MCF 10A (cell line): ENCODE measurements around the gene TENT4B. TPM values are rescaled to one million over a fixed set of nuclear protein-coding genes. Genes with fewer than 3 reads are reported as not detected.
"Not testable (repeated sequence)": the region's sequence is repeated elsewhere in the genome, so short reads cannot be mapped to it uniquely, and the experiment has no call there.

Experiments used
- BruUV-seq: library from RNA; stranded (reverse); fragments of 400-500 nt; replicated peaks from 2 replicates; lab custom pipeline; 2021; lab: Mats Ljungman, UMichigan
- CTCF ChIA-PET: fragments of 300-600 bp; sonication (Branson Sonifier 250); formaldehyde crosslinking; extraction: SDS; loops from one replicate; lab custom pipeline; 2021; ENCODE audit warnings: antibody characterized with exemption, inconsistent platforms; lab: Yijun Ruan, JAX
- POLR2A ChIA-PET: fragments of 300-600, 350-650 bp; sonication (Branson Sonifier 250); formaldehyde crosslinking; extraction: SDS; loops from one replicate; lab custom pipeline; 2020; ENCODE audit warnings: antibody characterized with exemption, inconsistent platforms; lab: Yijun Ruan, JAX
- DNase-seq: peaks from one replicate; pipeline ENCODE4 v3.0.0-alpha.2; 2018; ENCODE audit not compliant: unreplicated experiment
- H3K27ac Mint-ChIP-seq: one replicate; pipeline ENCODE4 v1.8.0; 2022; ENCODE audit warnings: mild to moderate bottlenecking, low read depth, mixed read lengths; ENCODE audit not compliant: unreplicated experiment
- H3K27me3 Mint-ChIP-seq: one replicate; pipeline ENCODE4 v1.8.0; 2022; ENCODE audit warnings: mixed read lengths; ENCODE audit not compliant: insufficient read depth, unreplicated experiment
- H3K36me3 Mint-ChIP-seq: one replicate; pipeline ENCODE4 v1.8.0; 2022; ENCODE audit warnings: mild to moderate bottlenecking, moderate library complexity, mixed read lengths; ENCODE audit not compliant: insufficient read depth, unreplicated experiment
- H3K4me1 Mint-ChIP-seq: one replicate; pipeline ENCODE4 v1.8.0; 2022; ENCODE audit warnings: mixed read lengths; ENCODE audit not compliant: insufficient read depth, unreplicated experiment
- H3K4me3 Mint-ChIP-seq: one replicate; pipeline ENCODE4 v1.8.0; 2022; ENCODE audit warnings: mild to moderate bottlenecking, moderate library complexity, mixed read lengths; ENCODE audit not compliant: unreplicated experiment
- H3K9me3 Mint-ChIP-seq: one replicate; pipeline ENCODE4 v1.8.0; 2022; ENCODE audit warnings: mixed read lengths; ENCODE audit not compliant: unreplicated experiment
- CTCF ChIP-seq: fragments of 200-600 bp; IDR thresholded peaks from one replicate; pipeline ENCODE4 v1.8.0; 2022; ENCODE audit warnings: antibody characterized with exemption, mild to moderate bottlenecking; ENCODE audit not compliant: unreplicated experiment
- intact Hi-C: fragments of 100-400 bp; cut with micrococcal nuclease; formaldehyde crosslinking; loops from 2 replicates; pipeline ENCODE4 v1.14.1; 2022
- total RNA-seq: library from RNA; stranded (reverse); gene quantifications from 2 replicates; pipeline ENCODE4 v1.2.3, GENCODE V29; 2022

Gene TENT4B
- total RNA-seq, 1 experiment from 2014 or later: 12.1 TPM

DNA sequence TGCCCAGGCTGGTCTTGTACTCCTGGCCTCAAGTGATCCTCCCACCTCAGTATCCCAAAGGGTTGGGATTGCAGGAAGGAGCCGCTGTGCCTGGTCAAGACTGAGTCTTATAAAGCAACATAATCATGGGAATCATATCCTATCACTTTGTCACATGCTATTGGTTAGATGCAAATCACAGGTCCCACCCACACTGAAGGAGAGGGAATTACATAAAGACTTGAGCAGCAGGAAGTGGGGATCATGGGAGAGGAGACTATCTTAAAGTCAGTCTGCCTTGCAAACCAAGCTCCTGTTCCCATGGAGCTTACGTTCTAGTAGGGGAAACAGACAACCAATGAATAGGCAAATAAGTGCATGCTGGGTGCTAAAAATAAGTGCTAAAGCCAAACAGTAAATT is 28.3 kb upstream of the TENT4B start:
- Mint-ChIP-seq H3K4me1 (peaks cover 6% of the 10 kb centered on the region), H3K36me3 (no peaks in the 10 kb centered on the region), H3K4me3 (no peak overlapping the region), H3K27ac (no peak overlapping the region), H3K9me3 (no peaks in the 10 kb centered on the region), H3K27me3 (no peaks in the 10 kb centered on the region)
- ChIA-PET POLR2A (no interaction called here), CTCF (interaction anchor here (1.2 kb wide), 1 partner anchor 37 kb away, joined by 4 read pairs; no protein-coding TSS in a partner anchor)
- intact Hi-C loops: no loop called here
- DNase-seq: no peak
- TF ChIP-seq CTCF: no peak
- no TSS peak for BruUV-seq

- DNase-seq: no peak
- CTCF ChIA-PET: no interaction called here
- POLR2A ChIA-PET: no interaction called here
- no peaks in the 10 kb centered on the region for H3K9me3 Mint-ChIP-seq
- H3K4me3 Mint-ChIP-seq: no peak overlapping the region
- no peak for TF ChIP-seq CTCF
- no TSS peak for BruUV-seq
- peaks cover 6% of the 10 kb centered on the region for H3K4me1 Mint-ChIP-seq
- intact Hi-C loops: no loop called here
- H3K36me3 Mint-ChIP-seq: no peaks in the 10 kb centered on the region
- H3K27ac Mint-ChIP-seq: no peak overlapping the region
- H3K27me3 Mint-ChIP-seq: no peaks in the 10 kb centered on the region
Observed at GRCh38 chr16:50126183-50126582, 26.9 kb upstream of the TENT4B start.

- intact Hi-C loops, BruUV-seq, H3K9me3 Mint-ChIP-seq, DNase-seq, POLR2A ChIA-PET, H3K4me3 Mint-ChIP-seq, H3K36me3 Mint-ChIP-seq, H3K4me1 Mint-ChIP-seq, H3K27me3 Mint-ChIP-seq, H3K27ac Mint-ChIP-seq: not testable (repeated sequence)
- CTCF ChIA-PET: interaction anchor here (0.6 to 0.7 kb wide), 2 partner anchors 107 to 253 kb away, joined by 3 read pairs; partner anchors contain the start of gene CNEP1R1
Observed at GRCh38 chr16:50132571-50132970, 20.5 kb upstream of the TENT4B start.

- no peak for DNase-seq
- CTCF ChIA-PET: no interaction called here
- Mint-ChIP-seq H3K4me1 (no peaks in the 10 kb centered on the region), H3K9me3 (no peaks in the 10 kb centered on the region), H3K27ac (no peak overlapping the region), H3K4me3 (no peak overlapping the region), H3K27me3 (no peaks in the 10 kb centered on the region), H3K36me3 (no peaks in the 10 kb centered on the region)
- TF ChIP-seq CTCF: no peak
- POLR2A ChIA-PET: no interaction called here
- no TSS peak for BruUV-seq
- intact Hi-C loops: no loop called here
Observed at GRCh38 chr16:50133214-50133613, 19.9 kb upstream of the TENT4B start.

GRCh38 chr16:50136399-50136798 is 16.7 kb upstream of the TENT4B start:
- H3K9me3 Mint-ChIP-seq: no peaks in the 10 kb centered on the region
- intact Hi-C loops: no loop called here
- H3K27ac Mint-ChIP-seq: no peak overlapping the region
- TF ChIP-seq CTCF: no peak
- no peak overlapping the region for H3K4me3 Mint-ChIP-seq
- no peaks in the 10 kb centered on the region for H3K27me3 Mint-ChIP-seq
- POLR2A ChIA-PET: no interaction called here
- CTCF ChIA-PET: interaction anchor here (1.2 kb wide), 1 partner anchor 19 kb away, joined by 4 read pairs; no protein-coding TSS in a partner anchor
- no peak for DNase-seq
- no peaks in the 10 kb centered on the region for H3K4me1 Mint-ChIP-seq
- no peaks in the 10 kb centered on the region for H3K36me3 Mint-ChIP-seq
- no TSS peak for BruUV-seq
